ENCODE data around the gene LDLRAD4. TPM values are rescaled to one million over a fixed set of nuclear protein-coding genes. Genes with fewer than 3 reads are reported as not detected.

The LDLRAD4 gene
- total RNA-seq, 1 donor from 2014 or later, result 20.4 TPM

GRCh38 chr18:13324880-13325279, 106.3 kb downstream of the LDLRAD4 start:
- H3K9me3 Mint-ChIP-seq (ENCODE audit: unreplicated experiment), result peaks cover 5% of the 10 kb centered on the region
- H3K27ac Mint-ChIP-seq (ENCODE audit: unreplicated experiment), result no peak overlapping the region
- no peak overlapping the region for H3K4me3 Mint-ChIP-seq (ENCODE audit: unreplicated experiment)
- TF ChIP-seq CTCF (IDR thresholded peaks at IDR 0.05), result no peak
- H3K4me1 Mint-ChIP-seq (ENCODE audit: unreplicated experiment), result no peaks in the 10 kb centered on the region
- no peaks in the 10 kb centered on the region for H3K36me3 Mint-ChIP-seq (ENCODE audit: unreplicated experiment)
- H3K27me3 Mint-ChIP-seq (ENCODE audit: unreplicated experiment), result no peaks in the 10 kb centered on the region
- no peak for DNase-seq (ENCODE audit: extremely low spot score, unreplicated experiment)

- no peak overlapping the region for H3K27ac Mint-ChIP-seq (ENCODE audit: unreplicated experiment)
- no peaks in the 10 kb centered on the region for H3K36me3 Mint-ChIP-seq (ENCODE audit: unreplicated experiment)
- no peaks in the 10 kb centered on the region for H3K4me1 Mint-ChIP-seq (ENCODE audit: unreplicated experiment)
- peaks cover 14% of the 10 kb centered on the region for H3K27me3 Mint-ChIP-seq (ENCODE audit: unreplicated experiment)
- H3K9me3 Mint-ChIP-seq (ENCODE audit: unreplicated experiment), result peaks cover 5% of the 10 kb centered on the region
- TF ChIP-seq CTCF (IDR thresholded peaks at IDR 0.05), result no peak
- DNase-seq (ENCODE audit: extremely low spot score, unreplicated experiment), result no peak
- no peak overlapping the region for H3K4me3 Mint-ChIP-seq (ENCODE audit: unreplicated experiment)
Measured at GRCh38 chr18:13328213-13328612, 109.7 kb downstream of the LDLRAD4 start.

- Mint-ChIP-seq H3K9me3 (ENCODE audit: unreplicated experiment) (peaks cover 5% of the 10 kb centered on the region), H3K27me3 (ENCODE audit: unreplicated experiment) (peaks cover 27% of the 10 kb centered on the region), H3K27ac (ENCODE audit: unreplicated experiment) (no peak overlapping the region), H3K36me3 (ENCODE audit: unreplicated experiment) (no peaks in the 10 kb centered on the region), H3K4me3 (ENCODE audit: unreplicated experiment) (no peak overlapping the region), H3K4me1 (ENCODE audit: unreplicated experiment) (no peaks in the 10 kb centered on the region)
- TF ChIP-seq CTCF (IDR thresholded peaks at IDR 0.05), result no peak
- DNase-seq (ENCODE audit: extremely low spot score, unreplicated experiment), result no peak
Measured at GRCh38 chr18:13330996-13331395, 112.4 kb downstream of the LDLRAD4 start.

DNA sequence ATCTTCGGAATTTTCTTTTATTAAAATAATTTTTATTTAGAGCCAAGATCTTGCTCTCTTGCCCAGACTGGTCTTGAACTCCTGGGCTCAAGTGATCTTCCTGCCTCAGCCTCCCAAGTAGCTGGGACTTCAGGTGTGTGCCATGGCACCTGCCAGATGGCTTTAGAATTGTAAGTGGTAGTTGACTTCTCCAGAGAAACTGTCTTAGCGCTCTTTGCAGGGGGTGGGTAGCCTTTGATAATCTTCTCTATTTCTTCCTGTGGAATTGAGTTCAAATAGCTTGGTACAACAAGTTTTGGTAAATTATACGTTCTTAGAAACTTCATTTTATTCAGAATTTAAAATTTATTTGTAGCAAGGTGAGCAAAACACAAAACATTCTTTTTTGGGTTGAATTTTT, 113.3 kb downstream of the LDLRAD4 start:
- Mint-ChIP-seq H3K4me3 (ENCODE audit: unreplicated experiment) (no peak overlapping the region), H3K27me3 (ENCODE audit: unreplicated experiment) (peaks cover 32% of the 10 kb centered on the region), H3K27ac (ENCODE audit: unreplicated experiment) (no peak overlapping the region), H3K4me1 (ENCODE audit: unreplicated experiment) (no peaks in the 10 kb centered on the region), H3K36me3 (ENCODE audit: unreplicated experiment) (no peaks in the 10 kb centered on the region), H3K9me3 (ENCODE audit: unreplicated experiment) (peaks cover 5% of the 10 kb centered on the region)
- no peak for TF ChIP-seq CTCF (IDR thresholded peaks at IDR 0.05)
- no peak for DNase-seq (ENCODE audit: extremely low spot score, unreplicated experiment)

- no peak for DNase-seq (ENCODE audit: extremely low spot score, unreplicated experiment)
- Mint-ChIP-seq H3K27ac (ENCODE audit: unreplicated experiment) (no peak overlapping the region), H3K27me3 (ENCODE audit: unreplicated experiment) (peaks cover 35% of the 10 kb centered on the region), H3K4me1 (ENCODE audit: unreplicated experiment) (no peaks in the 10 kb centered on the region), H3K36me3 (ENCODE audit: unreplicated experiment) (no peaks in the 10 kb centered on the region), H3K9me3 (ENCODE audit: unreplicated experiment) (peaks cover 5% of the 10 kb centered on the region), H3K4me3 (ENCODE audit: unreplicated experiment) (no peak overlapping the region)
- no peak for TF ChIP-seq CTCF (IDR thresholded peaks at IDR 0.05)
Measured at GRCh38 chr18:13332874-13333273, 114.3 kb downstream of the LDLRAD4 start.
